HG02623 (cell line): Measurements from ENCODE around the gene OR5W2.
"Not testable (repeated sequence)": the region's sequence is repeated elsewhere in the genome, so short reads cannot be mapped to it uniquely, and the experiment has no call there.

Experiments used
- ATAC-seq: cut with Tn5 transposase; IDR thresholded peaks from one replicate; pipeline ENCODE4 v1.9.1; 2021; ENCODE audit warnings: moderate library complexity; ENCODE audit not compliant: unreplicated experiment

Gene OR5W2

DNA sequence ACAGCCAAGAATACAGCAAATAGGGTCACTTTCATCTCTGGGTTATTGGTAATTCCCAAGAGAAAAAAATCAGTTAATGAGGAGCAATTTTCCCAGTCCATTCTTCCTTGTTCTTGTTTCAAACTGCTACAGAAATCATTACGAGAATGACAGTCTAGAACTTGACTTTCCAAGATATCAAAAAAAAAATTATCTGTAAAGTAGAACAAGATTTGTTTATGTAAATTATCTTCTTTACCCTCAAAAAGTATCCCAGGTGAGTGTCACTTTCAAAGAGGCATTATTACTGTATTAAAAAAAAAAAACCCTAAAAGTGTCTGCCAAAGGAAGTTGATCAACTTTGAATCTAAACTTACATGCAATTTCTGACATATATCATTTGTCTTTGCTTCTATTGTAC lies at the start of gene OR5W2:
OR5W2 (minus strand) TSS at position 101 of the 400 bp plus-strand sequence; CDS start at position 101, 0 bp downstream.
- no peak for ATAC-seq

DNA sequence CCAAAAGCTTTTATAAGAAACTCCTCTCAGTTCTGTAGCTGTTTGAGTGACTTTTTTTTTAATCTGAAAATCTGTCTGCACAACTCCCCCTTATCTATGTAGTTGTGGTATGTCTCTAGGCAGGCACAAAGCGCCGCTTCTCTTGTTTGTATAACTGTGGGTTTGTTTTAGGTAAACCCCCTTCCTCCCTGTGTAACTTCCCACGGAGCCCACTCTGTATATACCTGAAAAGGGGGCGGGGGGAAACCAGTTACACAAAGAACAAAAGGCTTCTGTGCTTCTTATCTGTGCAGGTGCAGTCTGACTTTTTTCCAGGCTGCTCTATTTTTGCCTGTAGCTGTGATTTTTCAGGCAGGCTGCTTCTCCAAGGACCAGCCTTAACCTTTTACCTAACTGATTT lies 42.1 kb upstream of the OR5W2 start:
- no peak for ATAC-seq

DNA sequence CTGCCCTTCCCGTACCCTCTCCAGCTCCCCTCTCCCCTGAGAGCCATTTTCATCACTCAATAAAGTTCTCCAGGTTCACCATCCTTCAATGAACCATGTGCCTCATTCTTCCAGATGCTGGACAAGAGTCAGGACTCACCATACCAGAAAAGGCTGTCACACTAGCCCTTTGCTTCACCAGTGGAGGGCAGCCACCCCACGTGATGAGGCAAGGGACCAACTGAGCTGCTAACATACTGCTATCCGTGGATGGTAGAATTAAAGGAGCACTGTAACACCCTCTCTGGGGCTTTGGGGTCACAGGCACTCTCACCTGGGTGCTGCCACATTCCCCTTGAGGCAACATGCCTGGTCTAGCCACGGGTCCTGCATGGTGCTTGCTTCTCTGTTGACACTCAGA lies 34.9 kb upstream of the OR5W2 start:
- ATAC-seq = no peak

DNA sequence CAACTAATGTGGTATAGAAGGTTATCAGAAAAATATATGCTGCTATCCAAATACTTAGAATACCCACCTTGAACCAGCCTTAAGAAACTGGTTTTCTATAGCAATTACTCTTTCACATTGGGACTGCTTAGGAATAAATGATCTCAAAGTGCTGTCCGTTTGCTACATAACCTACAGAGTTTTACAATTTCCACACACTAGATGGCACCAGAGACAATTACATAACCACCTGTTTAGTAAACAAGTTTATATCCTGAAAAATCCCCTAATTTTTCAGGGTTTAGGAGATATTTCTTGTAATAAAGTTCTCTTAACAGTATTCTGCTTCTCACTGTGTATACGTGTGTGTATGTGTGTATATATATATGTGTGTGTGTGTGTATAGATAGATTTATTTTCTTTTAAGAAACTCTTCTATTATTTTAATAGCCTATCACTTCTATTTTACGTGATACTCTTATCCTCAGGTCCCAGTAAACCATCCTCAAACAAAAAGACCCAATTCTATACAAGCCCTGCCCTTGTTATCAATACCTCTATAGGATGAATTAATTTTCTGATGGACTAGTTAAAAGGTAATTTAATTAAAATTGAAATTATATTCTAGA lies 28.5 kb upstream of the OR5W2 start:
- ATAC-seq = no peak

DNA sequence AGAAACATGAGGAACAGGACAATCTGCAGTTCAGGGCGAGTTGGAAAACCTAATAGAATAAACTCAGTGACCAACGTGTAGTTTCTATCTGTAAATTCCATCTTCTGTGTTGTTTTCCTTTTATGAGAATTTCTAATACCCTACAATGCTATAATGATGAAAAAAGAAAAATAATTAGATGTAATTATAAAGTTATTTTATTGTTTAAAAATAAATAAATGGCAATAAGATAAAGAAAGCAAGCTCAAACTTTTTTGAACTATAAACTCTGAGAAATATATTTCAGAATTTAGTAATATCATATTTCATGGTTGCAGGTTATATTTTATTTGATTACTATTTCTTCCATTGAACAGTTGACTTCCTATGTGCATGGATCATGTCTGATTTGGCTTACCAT lies 21.9 kb upstream of the OR5W2 start, which contains the start of gene OR5I1:
OR5I1 (minus strand) TSS at position 101 of the 400 bp plus-strand sequence; CDS start at position 101, 0 bp downstream.
- ATAC-seq = no peak

DNA sequence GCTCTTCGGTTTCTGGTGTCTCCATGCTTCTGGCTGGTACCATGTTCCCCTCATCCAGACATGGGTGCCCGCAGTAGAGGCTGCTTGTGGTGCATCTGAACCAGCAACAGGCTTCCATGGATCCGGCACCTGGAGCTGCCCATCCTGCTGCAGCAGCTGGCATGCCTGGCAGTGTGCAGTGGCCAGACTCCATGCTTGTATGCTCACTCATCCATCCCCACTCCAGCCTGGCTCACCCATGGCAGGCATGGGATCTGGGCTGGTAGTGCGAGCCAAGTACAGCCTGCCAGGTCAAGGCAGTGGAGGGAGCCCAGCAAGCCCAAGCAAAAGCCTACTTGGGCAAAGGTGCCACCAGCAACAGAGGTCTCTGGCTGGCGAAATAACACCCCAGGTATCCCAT lies 6.2 kb upstream of the OR5W2 start:
- no peak for ATAC-seq

DNA sequence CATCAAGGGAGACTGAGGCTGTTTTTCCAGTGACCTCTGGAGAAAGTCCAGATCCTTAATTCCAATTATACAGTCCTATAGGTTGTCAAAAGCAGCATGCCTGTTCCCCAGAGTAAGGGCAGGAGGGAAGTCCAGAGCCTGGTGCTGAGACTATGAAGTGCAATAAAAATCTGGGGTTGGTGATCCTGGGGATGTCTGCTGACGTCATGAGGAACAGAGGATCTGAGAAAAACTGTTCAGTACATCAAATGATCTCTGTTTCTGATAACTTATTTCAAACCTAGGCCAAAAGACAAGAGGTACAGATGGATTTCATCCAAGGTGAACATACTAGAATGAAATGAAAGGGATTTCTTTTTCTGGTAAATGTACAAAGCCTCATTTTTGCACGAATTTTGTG lies 12.1 kb downstream of the OR5W2 start:
- no peak for ATAC-seq

DNA sequence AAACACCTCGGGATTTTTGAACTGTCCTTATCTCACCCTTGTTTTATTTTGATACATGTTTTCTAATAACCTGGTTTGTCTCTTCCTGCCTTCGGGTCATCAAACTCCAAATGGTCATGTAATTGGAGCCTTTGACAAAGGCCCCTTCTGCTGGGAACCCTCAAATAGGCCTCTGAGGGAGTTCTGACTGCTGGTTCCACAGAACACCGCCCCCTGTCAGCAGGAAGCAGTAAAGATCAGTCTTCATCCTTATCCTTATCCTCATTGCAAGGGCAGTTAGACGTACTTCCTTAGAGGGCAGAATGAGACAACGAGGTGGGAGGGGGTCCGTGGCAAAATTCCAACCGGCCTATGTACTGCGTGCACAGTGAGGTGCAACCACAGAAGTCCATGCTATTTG lies 19.2 kb downstream of the OR5W2 start:
- ATAC-seq = no peak

DNA sequence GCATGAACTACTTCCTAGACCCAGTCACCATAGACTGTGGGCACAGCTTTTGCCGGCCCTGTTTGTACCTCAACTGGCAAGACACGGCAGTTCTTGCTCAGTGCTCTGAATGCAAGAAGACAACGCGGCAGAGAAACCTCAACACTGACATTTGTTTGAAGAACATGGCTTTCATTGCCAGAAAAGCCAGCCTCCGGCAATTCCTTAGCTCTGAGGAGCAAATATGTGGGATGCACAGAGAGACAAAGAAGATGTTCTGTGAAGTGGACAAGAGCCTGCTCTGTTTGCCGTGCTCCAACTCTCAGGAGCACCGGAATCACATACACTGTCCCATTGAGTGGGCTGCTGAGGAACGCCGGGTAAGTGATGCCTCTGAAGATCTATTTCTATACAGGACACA lies 28.9 kb downstream of the OR5W2 start:
- not testable (repeated sequence) for ATAC-seq

DNA sequence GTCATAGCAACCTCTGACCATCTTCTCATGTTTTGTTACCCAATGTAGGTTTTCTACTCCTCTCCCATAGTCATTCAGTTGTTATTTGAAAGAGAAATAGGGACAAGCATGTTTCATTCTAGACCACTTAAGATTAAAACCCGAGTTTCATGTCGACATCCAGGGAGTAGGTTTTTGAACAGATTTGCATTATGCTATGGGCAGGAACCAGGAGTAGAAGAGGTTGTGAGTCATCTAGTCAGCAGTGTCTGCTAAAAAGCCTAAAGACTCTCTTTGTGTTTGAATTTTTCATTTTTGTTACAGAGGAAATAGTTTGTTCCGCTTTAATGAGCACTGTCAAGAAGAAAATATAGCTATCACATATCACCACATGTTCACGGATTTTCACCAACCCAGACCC lies 29.4 kb downstream of the OR5W2 start:
- ATAC-seq = not testable (repeated sequence)

DNA sequence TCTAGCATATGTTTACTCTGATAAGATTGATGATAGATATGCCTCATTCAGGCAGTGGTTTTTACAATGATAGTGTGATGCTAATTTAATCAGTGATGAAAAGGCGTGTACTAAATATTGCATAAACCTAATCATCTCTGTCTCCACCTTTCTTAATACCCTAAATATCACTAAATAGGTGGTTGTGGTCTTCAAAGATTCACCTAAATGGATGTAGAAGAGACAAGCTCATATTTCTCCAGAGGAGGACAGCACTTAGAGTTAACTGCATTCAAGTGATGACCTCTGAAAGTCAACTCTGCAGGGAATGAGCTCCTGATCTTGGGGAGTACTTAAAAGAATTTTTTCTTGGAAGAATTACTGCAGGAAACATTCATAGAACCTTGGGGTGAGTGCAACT lies 31.4 kb downstream of the OR5W2 start, which contains the start of gene TRIM51:
TRIM51 (plus strand) TSS at position 301 of the 400 bp plus-strand sequence. CDS start 2,132 bp downstream, outside the sequence.
- not testable (repeated sequence) for ATAC-seq

DNA sequence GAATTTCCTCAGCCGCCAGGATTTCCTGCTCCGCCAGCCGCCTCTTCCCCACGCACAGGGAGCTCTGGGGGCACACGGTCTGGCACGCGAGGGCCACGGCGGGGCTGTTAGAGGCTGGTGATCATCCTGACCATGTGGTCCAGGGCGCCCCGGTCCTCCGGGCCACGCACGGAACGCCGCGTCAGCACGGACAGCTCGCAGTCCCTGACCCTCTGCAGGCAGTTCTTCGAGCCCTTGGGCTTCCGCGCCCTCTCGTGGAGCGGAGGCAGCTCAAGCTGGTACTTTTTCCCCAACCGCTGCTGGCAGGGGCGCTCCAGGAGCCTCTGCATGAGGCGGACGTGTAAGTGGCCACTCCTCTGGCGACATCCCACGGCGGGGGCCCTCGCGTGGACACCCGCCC lies 41.2 kb downstream of the OR5W2 start:
- ATAC-seq = not testable (repeated sequence)

DNA sequence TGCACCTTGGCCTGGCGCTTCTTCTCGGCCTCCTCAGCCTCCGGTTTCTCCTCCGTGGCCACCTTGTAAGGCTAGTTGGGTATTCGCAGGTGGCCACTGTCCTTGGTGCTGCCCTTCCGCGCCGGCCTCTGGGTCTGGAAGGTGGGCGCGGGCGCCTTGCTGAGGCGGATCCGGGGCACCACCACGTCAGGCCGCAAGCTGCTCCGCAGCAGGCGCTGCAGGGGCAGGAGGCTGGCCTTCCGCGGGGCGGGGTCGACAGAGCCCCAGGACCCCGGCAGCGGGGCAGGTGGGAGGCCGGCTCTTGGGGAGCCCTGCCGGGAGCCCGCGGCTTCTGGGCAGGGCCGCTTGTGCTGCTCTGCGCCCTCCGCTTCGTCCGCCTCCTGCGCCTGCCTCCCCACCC lies 41.7 kb downstream of the OR5W2 start:
- ATAC-seq = not testable (repeated sequence)

DNA sequence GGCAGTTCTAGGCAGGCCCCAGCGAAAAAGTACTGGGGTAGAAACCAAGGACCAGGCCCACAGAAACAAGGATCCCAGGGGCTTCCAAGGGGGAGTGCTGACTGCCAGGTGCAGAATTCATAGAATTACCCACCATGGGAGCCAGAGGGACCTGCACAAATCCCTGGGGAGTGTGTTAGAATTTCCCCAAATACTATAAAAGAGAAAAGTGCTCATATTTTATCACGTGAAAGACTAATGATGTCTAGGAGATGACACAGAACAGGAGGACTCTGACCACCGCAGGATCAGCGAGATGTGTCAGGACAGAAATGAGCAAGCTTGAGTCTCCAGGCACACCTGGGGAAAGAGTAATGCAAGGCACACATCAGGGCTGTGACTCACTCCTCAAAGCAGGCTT lies 47.0 kb downstream of the OR5W2 start:
- not testable (repeated sequence) for ATAC-seq
